GM18909 (cell line): Measurements from ENCODE around the gene HS3ST4.
"Not testable (repeated sequence)": the region's sequence is repeated elsewhere in the genome, so short reads cannot be mapped to it uniquely, and the experiment has no call there.

ENCODE experiments used
- ATAC-seq: cut with Tn5 transposase; IDR thresholded peaks from one replicate; pipeline ENCODE4 v1.9.1; 2021; ENCODE audit warnings: mild to moderate bottlenecking; ENCODE audit not compliant: unreplicated experiment, poor library complexity

The HS3ST4 gene

DNA sequence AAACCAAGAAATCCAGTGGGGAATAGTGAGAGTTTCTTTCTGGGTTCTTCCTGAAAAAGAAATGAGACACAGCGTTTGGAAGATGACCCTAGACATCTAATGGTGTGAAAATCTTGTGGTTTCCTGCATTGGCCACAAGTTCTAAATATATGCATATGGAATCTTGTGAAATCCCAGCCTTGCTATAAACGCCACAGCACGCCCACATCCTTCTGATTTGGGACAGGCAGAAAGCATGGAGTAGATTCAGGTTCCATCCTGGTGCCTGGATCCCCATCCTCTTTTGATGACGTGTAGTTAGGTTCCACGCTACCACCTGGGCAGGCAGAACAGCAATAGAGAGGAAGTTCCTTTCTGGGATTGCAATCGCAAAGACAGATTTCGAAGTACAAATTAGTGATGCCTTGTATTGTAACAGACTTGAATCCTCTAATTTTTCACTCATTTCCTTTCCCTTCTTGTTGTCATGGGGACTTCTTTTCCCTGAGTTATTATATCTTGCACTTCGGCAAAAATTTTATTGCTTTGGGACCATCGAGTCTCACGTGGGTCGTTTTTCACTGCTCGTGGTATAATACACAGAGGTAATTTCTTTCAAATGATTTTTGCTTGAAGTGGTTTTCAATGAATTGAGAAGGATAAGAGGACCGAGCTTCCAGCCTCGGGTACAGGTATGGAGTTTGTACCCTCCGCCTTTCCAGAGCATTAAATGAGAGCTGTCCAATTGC, 37.6 kb downstream of the HS3ST4 start:
- ATAC-seq = no peak

DNA sequence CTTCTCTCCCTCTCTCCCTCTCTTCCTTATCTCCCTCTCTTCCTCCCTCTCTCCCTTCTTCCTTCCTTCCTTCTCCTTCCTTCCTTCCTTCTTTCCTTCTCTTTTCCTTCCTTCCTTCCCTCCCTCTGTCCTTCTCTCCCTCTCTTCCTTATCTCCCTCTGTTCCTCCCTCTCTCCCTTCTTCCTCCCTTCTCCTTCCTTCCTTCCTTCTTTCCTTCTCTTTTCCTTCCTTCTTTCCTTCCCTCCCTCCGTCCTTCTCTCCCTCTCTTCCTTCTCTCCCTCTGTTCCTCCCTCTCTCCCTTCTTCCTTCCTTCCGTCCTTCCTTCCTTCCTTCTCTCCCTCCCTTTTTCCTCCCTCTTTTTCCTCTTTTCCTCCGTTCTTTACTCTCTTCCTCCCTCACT, 38.6 kb downstream of the HS3ST4 start:
- no peak for ATAC-seq

DNA sequence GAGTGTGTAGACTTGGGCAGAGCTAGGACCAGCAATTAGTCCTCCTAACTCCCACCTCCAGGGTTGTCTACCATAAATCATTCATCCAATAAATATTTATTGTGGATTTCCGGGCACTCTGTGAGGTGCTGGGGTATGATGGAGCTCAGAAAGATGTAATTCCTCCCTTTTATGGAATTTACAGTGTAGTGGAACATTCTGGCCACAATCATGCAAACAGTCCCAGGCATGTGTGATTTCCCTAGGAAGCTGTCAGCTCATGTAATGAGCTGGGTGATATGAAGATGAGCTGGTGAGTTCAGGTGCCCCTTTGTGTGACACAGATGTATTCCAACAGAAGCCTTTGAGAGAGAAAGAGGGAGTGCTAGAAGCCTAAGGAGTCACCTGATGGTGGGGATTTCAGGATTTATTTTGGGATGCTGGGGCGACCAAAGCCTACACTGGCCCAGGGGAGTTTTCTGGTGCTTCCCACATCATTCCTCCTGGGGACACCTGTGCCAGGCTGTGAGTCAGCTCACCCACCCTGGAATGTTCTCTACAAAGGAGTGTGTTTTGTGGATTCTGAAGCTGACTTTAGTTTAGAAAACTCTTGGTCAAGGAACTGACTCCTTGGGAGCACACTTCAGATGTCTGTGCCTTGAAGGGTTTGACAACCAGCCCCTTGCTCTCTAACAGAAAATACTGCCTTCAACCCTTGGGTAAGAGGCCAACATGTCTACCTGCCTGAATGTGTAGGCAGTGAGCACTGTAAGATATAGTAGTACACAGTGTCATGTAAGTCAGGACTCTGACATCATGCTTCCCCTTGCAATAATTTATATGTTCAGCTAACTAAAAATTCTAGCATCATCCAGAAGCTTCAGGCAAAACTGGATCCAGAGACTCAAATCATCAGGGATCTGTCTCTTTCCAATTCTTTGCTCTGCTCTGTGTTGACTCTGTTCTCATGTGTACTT, 42.9 kb downstream of the HS3ST4 start:
- ATAC-seq = no peak

DNA sequence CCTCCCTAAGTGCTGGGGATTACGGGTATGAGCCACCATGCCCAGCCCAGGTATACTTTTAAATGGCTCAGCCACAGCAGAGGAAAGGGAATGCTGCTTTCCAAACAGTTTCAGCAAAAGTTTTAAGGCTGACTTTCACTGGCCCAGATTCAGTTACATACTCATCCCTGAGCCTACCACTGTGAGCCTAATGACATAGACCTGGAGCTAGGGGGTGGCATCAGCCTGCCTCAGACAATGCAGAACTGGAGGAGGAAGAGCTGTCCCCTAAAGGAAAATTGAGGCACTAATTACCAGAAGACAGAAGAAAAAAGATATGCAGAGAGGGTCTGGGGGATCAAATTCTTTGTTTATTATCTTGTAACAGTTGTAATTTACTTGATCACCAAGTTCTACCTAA, 43.9 kb downstream of the HS3ST4 start:
- ATAC-seq = no peak

DNA sequence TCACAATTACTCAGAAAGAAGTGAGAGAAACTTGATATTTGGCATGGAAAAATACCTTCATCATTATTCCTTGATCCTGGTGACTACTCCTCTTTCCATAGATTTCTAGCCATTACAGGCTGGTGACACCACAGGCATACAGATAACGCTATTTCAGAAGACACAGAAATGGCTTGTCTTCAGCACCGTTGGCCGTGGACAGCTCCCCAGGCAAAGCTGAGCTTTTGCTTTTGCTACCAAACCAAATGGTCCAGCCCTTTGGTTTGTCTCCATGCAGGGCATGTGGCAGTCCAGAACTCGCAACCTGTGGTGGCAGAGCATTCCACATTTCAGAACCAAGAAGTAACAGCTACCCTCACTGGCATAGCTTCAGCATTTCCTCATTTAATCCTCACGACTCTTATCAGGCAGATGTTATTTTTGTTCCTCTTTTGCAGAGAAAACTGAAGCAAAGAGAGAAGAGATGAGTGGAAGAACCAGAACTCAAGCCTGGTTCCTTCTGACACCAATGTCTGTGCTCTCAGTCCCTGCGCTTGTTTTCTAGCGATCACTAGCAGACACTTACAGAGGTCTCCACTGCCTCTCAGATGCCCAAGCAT, 55.5 kb downstream of the HS3ST4 start:
- no peak for ATAC-seq

DNA sequence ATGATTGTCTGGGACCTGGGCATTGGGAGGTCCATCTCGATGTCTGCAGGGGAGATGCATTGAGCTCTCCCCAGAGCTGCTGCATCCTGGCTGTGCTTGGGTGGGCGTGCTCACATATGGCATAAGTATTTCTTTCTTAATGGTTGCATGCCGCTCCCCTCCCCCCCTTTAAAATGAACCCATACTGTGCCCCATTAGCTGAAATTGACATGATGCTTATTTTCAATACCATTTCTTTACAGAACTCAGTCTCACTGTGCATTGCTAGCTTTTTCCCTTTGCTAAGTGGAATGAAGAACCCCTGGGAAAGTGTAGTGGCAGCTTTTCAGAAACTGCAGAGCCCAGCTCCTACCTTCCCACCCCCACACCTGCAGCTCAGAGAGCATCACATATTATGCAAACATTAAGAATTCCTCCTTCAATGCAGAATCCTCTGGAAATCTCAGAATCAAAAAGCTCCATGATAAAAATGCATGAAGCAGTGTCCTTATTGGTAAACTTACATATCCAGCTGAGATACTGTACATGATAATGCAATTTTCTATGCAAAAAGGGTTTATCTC, 56.4 kb downstream of the HS3ST4 start:
- ATAC-seq = no peak

DNA sequence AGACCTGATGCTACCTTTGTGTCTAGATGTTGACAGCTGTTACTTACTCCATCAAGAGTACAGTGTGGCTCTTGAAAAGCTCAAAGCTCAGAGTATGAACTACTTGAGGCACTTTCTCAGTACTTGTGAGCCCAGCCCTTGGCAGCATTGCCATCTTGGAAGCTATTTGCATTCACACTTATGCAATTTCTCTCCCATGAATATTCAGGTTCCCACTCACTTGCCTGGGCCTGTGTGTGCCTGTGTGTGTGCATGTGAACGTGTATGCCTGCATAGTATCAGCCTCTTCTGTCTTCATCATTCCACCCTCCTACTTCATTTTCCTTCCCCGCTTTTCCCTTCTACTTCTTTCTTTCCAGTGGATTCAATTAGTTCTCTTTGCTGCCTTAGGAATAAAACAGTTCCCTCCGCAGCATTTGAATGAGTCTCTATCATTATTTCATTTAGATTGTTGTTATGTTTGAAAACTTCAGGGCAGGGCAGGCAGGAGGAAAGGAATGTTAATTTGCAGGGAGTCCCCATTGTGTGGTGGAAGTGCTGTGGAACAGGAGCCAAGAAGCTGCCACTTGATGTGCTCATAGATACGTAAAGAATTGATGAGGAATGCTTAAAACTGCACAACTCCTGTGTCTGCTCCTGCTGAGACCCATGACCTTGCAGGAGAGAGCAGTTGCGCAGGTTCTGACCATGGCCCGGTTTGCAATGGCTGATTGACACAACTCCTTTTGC, 58.9 kb downstream of the HS3ST4 start:
- no peak for ATAC-seq

DNA sequence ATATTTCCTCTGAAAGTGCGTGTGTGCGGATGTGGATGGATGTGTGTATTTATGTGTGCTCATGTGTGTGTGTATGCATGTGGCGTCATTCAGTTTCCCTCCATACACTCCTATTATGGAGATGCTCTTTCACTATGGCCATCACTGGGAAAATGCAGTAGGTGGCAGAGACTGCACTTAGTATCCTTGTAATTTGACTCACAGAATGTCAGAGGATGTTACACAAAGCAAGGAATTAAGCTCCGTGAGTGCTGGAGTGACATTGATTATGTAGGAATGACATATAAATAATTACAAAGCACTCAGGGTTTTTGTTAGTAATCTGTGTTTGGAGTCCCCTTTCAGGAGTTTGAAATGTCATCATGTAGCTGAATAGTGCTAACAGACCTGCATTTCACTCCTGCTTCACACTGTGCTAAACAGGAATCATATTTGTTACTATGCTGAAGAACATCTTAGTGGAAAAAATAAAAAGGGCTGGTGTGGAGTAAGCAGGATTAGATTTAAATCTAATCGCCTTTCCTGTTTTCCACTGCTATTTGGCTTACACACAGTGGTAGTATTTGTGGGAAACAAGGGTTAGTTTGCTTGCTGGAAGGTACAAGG, 59.6 kb downstream of the HS3ST4 start:
- ATAC-seq = no peak

DNA sequence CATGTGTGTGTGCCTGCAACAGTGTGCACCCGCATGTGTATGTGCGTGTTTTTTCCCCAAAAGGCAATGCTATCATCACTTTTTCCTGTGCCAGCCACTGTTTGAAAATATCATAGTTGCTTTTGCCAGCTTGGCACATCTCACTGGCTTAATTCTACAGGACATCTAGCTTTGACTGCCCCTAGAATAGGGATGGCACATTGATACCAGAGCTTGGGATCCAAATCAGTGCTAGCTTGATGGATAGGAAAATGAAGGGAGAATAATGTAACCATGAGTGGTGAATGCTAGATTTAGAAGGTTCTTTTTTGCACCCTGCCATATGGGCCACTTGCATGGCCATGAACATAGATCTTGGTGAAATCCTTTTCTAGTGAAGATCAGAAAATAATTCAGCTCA, 72.7 kb downstream of the HS3ST4 start:
- no peak for ATAC-seq

DNA sequence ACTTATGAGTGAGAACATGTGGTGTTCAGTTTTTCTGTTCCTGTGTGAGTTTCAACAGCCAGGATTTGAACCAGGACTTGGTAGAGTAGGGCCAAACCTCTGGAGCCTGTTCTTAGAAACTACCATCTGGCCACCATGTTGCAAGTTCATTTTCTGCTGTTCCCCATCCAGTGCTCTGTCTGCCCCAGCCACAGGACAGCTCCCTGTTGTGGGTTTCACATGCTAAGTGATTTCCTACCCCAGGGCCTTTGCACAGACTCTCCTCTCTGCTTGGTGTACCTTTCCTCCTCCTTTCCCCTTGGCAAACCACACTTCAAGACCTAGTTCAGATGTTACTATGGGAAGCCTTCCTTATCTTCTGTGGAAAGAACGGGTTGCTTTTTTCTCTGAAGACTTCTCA, 79.5 kb downstream of the HS3ST4 start:
- no peak for ATAC-seq

DNA sequence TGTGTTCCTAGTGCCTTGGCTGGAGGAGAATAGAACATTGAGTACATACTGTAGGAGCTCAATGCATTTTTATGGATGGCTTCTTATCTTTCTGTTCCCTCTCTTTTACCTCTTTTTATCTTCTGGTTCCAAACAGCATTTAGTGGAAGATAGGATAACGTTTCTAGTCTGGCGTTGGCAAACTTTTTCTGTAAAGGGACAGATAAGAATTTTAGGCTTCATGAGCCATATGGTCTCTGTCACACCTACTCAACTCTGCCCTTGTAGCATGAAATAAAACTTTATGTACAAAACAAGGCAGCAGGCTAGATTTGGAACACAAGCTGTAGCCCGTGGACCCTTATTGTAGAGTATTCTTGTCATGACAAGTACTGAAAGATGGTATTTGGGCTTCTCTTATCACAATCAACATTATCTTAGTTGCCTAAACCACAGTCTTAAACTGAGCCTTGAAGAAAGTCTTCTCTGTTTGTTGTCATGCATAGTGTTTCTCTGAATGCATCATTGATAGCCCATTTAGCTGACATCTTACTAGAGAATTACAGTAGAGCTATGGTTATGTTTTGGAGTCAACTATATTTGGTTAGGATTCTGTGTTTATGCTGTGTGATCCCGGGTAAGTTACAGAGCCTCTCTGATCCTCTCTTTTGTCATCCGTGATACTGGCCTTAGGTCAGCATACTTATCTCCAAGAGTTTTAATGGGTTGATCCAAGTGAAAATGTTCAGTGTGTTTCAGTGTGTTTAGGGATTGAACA, 80.2 kb downstream of the HS3ST4 start:
- ATAC-seq = no peak

DNA sequence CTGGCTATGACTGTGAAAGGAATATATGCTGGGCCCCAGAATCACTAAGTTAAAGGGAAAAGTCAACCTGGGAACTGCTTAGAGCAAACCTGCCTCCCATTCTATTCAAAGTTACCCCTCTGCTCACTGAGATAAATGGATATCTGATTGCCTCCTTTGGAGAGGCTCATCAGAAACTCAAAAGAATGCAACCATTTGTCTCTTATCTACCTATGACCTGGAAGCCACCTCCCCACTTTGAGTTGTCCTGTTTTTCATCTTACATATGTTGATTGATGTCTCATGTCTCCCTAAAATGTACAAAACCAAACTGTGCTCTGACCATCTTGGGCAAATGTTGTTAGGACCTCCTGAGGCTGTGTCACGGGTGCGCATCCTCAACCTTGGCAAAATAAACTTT, 84.5 kb downstream of the HS3ST4 start:
- not testable (repeated sequence) for ATAC-seq

DNA sequence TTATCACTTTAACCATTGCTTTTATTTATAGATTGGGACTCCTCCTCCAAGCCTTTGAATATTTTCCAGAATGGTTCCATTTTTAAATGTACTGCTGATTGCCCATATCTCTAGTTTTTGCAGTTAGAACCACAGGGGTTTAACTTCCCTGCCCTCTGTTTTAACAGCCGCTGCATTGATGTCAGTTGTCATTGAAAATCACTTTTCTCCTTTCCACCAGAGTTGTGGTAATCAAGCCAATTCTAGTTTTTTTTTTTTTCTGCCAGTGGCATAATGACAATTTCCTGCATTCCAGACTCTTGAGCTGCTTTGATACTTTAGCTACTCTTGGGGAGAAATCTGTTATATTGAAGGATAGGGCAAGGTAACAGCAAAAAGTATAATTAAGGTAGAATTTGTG, 91.5 kb downstream of the HS3ST4 start:
- ATAC-seq = no peak

DNA sequence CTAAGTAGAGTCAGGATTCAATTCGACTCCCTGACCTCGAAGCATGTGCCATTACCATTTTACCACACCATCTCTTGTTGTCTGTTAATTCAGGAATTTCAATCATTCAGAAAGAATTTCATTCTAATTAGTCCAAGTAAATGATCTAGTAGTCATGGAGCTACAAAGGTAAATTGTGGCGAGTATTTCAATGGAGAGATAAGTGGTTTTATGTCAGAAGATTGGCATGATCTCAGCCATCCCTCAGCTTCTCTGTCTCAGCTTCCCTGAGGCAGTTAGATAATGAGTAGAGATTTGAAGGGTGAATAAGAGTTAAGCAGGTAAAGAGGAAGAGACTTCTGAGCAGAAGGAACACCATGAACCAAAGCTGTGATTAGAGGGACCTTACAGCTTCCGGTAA, 93.6 kb downstream of the HS3ST4 start:
- no peak for ATAC-seq

DNA sequence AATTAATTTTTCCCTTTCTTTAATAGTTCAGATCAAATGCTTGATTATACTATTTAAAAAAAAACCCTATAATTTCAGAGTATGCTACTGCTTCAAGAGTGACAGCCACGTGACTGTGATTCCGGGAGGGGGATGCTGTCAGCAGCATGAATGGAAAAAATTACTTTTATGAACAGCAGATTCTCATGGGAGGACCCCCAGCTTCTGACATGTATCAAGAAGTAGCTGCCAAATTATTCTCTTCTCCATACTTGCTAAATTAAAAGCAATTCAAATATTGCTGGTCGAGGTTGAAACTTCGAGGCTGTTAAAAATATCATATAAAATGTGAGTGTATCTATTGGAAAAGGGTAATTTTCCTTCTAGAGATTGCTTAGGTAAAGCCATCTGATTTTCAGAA, 95.0 kb downstream of the HS3ST4 start:
- no peak for ATAC-seq

DNA sequence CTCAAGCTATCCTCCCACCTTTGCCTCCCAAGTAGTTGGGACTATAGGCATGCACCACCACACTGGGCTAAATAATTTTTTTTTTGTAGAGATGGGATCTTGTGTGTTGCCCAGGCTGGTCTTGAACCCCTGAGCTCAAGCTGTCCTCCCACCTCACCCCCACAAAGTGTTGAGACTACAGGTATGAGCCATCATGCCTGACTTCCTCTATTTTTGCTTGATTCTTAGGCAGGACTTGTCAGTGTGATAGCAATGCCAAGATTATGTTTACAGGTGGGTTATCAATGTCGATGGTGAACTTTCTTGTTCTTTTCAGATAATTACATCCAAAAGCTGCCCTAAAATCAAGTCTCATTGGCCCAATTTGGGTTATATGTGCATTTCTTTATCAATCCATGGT, 96.9 kb downstream of the HS3ST4 start:
- no peak for ATAC-seq

DNA sequence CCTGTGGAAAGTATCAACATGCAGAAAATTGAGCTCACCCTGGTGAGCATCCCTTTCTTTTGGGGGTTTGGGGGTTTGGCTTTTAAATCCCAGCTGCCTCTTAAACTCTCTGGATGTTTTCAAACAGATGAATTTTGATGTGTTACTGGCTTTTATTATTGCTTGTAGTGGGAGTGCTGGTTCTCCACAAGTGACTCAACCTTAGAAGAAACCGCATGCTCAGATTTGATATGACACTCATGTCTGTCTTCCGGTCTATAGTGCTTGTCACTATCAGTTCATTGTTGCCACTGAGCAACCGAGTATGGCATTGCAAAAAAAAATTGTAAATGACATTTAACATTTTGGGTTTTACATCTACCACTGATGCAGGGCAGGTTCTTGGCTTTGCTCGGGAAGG, 104.5 kb downstream of the HS3ST4 start:
- no peak for ATAC-seq

DNA sequence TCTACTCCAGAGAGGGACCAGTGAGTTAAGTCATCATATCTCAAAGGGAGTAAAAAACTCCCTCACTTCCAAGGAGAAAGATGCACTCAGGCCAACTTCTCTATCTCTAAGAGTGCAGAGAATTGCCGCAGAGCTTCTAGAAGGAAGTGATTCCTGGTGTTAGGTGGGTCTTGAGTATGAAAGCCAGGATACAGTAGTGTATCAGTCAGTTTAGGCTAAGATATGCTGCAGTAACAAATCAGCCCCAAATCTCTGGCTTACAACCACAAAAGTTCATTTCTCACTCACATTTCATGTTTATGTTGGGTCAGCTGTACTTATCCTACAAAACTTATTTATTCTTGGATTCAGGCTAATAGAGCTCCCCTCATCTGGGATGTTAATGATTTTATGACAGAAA, 106.3 kb downstream of the HS3ST4 start:
- no peak for ATAC-seq

DNA sequence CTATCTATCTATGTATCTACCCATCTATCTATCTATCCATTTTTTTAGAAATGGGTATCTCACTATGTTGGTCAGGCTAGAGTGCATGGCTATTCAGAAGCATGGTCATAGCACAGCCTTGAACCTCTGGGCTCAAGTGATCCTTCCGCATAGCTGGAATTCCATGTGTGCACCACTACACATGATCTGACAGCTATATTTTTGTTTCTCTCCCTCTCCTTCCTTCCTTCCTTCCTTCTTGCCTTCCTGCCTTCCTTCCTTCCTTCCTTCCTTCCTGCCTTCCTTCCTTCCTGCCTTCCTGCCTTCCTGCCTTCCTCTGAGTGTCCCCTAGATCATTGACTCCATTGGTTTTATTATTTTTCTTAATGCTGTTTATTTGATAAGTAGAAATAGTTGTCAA, 108.1 kb downstream of the HS3ST4 start:
- no peak for ATAC-seq
